Activated gamma-delta T cell treated with Interleukin-2 at 50 U/mL for 16 hours (primary cell): ENCODE data around the gene PHRF1.
A peak's percentile ranks its signal among the peaks of the same experiment; 100 is the strongest.

Experiments
- DNase-seq: peaks from one replicate; pipeline ENCODE4 v3.0.0-alpha.2; 2020

PHRF1 gene

GRCh38 chr11:539971-540481 is 36.2 kb upstream of the PHRF1 start:
- DNase-seq = no peak

DNA sequence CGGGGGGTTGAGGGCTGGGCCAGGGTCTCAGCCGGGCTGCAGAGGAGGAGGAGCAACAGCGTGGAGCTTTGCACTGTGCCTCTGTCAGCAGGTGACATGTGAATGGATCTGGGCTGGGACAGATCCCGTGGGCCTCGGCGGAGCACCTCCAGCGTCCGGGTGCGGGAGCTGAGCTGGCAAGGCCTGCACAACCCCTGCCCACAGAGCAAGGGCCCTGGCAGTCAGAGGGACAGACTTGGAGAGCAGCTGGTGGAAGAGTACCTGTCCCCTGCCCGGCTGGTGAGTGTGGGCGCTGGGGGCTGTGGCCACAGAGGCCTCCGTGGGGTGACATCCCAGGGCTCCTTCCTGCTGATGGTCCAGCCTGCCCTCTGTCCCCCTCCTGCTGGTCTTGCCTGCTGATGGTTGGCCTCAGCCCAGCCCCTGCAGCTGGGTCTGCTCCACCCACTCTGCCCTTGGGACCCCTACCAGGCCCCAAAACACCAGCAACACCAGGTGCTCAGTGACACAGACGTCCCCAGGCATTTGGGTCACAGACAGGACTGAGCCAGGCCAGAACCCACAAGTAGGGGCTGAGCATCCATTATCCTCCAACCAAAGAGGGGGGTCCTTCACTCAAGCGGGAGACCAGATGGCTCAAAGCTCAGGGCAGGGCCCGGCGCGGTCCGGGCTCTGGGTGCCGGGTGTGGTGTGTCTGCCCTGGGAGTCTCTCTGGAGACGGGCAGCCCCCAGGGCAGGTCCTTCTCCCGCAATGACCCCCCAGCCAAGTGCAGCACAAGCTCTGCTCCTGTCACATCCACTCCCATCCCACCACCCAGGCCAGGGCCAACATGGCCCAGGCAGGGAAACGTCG is 35.5 kb upstream of the PHRF1 start:
- DNase-seq = no peak

DNA sequence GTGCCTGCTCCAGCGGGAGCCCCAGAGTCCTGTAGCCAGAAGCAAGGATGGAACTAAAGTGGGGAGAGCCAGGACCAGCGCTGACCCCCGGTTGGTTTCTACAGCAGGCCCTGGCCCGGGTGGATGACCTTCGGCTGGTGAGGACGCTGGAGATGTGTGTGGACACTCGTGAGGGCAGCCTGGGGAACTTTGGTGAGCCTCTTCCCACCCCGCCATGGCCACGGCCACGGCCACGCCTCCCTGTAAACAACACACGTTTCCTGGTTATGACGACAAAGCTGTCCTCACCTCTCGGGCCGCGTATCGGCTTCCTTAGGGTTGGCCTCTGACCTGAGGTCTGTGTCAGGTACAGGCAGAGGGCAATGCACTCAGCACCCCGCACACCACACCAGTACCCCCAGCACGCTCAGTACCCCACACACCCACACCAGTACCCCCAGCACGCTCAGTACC is 34.8 kb upstream of the PHRF1 start:
- no peak for DNase-seq

DNA sequence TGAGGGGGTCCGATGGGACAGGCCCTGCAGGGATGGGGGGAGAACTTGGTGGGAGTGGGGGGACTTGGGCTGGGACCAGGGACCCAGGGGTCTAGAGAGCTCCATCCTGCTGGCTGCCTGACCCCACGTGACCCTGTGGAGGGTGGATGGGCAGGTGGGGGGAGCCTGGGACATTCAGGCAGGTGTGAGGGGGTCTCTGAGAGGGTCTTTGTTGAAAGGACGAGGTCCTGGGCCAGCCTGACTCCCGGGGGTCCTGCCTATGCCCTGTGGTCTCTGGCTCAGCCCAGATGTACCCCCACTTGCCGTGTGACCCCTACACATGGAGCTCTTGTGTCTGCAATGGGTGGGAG is 31.5 kb upstream of the PHRF1 start:
- DNase-seq = no peak

GRCh38 chr11:545171-545570 is 31.1 kb upstream of the PHRF1 start:
- DNase-seq = no peak

GRCh38 chr11:548700-549603 is 27.3 kb upstream of the PHRF1 start:
- DNase-seq = no peak

DNA sequence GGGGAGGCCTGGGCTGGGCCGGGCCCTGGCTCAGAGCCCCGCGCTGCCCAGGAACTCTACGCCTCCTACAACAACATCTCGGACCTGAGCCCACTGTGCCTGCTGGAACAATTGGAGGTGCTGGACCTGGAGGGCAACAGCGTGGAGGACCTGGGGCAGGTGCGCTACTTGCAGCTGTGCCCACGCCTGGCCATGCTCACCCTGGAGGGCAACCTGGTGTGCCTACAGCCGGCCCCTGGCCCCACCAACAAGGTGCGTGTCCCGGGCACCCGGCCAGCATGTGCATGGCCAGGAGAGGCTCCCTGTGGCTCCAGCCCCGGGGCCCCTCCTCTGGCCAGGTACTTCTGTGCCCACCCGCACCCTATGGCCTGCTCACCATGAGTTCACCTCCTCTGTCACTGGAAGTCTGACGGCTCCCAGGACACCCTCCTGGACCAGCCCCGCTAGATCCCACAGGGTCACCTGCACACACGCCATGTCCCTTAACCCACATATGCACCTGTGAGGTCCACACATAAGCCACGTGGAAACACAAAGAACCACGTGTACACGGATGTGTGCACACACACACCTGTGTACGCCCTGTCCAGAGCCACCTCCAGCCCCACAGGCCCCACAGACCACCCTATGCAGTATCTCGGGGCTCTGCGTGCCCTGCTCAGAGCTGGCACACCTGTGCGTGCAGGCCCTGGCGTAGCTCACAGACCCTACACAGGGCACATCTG is 26.1 kb upstream of the PHRF1 start:
- no peak for DNase-seq

DNA sequence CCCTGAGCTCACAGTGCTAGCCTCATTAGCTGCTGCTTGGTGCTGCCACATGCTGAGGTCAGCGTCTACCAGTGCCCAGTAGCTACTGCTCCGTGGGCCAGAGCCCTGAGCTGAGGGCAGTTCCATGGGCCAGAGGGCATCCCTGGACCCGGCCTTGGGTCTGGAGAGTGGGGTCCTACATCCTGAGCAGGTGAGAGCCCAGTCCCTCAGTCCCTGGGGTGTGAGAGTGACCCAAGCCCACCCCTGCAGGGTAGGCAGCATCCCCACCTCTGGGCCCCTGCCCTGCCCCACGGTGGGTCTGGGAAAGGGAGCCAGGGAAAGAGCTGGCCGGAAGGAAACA is 25.6 kb upstream of the PHRF1 start:
- DNase-seq = no peak

GRCh38 chr11:551131-551530 is 25.1 kb upstream of the PHRF1 start:
- DNase-seq = no peak

GRCh38 chr11:551596-551995 is 24.7 kb upstream of the PHRF1 start:
- no peak for DNase-seq

GRCh38 chr11:553083-553987 is 22.9 kb upstream of the PHRF1 start:
- no peak for DNase-seq

DNA sequence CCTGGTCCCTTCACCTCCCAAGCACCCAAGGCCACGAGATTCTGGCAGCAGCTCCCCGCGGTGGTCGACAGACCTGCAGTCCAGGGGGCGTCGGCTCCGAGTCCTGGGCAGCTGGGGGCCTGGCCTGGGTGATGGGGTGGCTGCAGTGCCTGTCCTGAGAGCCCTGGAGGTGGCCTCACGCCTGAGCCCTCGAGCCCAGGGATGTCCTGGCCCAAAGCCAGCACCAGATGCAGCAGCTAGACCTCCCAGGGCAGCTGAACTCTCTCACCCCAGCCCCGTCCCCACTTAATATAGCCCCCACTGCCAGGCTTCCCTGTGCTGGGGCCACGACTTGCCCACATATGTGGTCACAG is 22.3 kb upstream of the PHRF1 start:
- DNase-seq = no peak

- peak; percentile 76 for DNase-seq
Observed at GRCh38 chr11:554428-555226, 21.6 kb upstream of the PHRF1 start.

DNA sequence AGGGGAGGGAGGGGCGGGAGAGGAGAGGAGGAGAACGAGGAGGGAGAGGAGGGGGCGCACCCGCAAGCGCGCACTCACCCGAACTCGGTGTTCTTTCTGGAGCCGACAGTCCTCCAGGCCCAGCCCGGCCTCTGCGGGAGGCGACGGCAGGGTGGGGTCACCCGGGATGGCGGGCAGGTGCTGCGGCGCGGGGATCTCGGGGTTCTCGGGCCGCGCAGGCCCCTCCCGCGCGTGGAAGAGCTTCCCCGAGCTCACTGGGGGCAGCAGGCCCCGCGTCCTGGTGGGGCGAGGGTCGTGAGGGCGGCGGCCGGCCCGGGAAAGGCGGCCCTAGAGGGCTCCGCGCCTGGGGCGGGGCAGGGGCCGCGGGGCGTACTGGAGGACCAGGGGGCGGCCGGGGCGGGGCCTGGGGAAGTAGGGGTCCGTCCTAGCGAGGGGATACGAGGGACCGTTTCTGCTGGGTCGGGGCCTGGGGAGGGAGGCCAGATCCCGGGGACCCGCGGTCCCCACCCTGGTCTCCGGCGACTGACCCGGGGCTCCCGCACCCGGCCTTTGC is 21.0 kb upstream of the PHRF1 start:
- no peak for DNase-seq

- DNase-seq = no peak
Observed at GRCh38 chr11:555780-556661, 20.2 kb upstream of the PHRF1 start.

DNA sequence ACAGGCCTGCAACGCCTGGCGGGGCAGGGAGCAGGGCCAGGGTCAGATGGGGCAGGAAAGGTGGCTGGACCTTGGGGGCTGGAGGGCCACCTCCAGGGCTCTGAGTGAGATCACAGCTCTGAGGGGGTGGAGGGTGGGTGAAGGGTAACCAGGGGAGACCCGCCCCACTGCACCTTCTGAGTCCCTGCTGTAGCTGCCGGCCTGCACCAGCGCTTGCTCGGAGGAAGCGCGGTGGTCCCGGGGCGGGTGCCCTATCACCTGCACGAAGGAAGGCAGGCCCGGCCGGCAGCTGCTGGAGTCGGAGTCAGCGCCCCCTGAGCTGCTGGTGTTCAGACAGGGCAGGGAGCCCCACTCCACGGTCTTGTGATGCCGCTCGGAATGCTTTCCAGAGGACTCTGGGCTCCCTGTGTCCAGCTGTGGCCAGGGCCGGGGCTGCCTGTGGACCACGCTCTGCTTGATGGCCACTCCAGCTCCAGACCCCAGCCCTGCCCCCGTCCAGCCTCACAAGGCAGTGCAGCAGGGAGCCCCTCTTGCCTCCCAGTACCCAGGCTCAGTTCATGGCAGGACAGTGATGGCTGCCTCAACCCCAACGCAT is 19.5 kb upstream of the PHRF1 start:
- DNase-seq = no peak

DNA sequence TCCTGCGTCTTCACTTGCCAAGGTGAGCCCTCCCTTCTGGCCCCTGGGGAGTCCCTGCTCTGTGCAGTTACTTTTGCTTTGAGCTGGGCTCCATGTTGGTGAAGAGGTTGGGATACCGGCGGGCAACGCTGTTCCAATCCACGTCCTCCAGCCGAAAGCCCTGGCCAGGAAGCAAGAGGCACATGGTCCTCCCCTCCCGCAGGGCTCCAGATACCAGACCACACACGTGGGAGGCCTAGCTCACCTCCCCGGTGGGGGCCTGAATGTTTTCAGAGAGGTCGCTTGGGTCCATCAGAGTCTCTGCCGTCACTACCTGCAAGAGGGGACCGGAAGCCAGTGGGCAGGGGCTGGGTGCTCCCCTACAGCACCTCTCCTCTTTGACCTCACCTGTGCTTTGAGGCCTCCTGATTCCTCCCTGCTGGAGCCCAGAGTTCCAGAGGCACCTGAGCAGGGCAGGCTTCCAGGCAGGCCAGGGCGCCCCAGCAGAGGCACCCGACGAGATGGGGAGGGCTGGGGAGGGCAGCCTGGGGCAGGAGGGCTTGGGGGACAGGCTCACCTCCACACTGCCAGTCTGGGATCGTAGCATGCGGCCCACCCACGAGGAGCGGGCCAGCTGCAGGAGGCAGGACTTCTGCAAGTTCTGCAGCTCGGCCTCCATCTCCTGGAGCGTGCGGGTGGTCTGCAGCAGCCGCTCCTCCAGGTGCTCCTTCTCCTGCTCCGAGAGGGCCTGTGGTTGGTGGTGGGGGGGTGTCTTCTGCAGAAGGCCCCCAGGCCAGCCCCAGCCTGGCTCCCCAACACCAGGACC is 18.7 kb upstream of the PHRF1 start:
- DNase-seq = no peak

DNA sequence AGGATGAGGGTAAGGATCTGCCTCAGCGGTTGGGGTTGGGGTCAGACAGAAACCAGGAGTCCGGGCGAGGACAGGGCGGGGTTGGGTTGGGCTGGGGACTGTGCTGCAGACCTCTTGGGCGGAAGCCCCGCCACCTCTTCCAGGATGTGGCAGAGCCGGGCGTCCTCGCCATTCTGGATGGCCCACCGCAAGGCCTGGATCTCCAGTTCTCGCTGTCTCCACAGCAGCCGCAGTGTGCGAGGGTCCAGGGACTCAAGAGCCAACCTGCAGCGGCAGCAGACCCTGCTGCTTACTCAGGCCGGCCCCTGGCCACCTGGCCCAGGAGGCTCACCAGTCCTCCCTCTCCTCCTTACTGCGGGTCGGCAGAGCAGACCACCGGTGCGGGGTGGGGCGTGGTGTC is 17.8 kb upstream of the PHRF1 start:
- no peak for DNase-seq
